Liver (tissue), 9 donors: ENCODE results near the gene PODXL2. TPM values are rescaled to one million over a fixed set of nuclear protein-coding genes. Genes with fewer than 3 reads are reported as not detected.

ENCODE experiments used
- DNase-seq: peaks from one replicate; pipeline ENCODE4 v3.0.0-alpha.2; 2017; ENCODE audit warnings: low spot score
- H3K27ac ChIP-seq, 2 donors: one replicate each; pipeline ENCODE4 v1.7.0; 2013; ENCODE audit warnings: inconsistent platforms in 2 of 2, low read length in 2 of 2, control low read depth in 1 of 2, low read depth in 1 of 2, mild to moderate bottlenecking in 1 of 2
- H3K27me3 ChIP-seq, 4 donors: one replicate each; pipeline versions ENCODE4 v1.6.1 to v1.7.0; 2013; ENCODE audit warnings: low read length in 3 of 4, inconsistent platforms in 1 of 4, mild to moderate bottlenecking in 1 of 4, moderate library complexity in 1 of 4; ENCODE audit not compliant: control insufficient read depth in 4 of 4, insufficient read depth in 4 of 4
- H3K36me3 ChIP-seq, 4 donors: one replicate each; pipeline versions ENCODE4 v1.6.1 to v1.7.0; 2013; ENCODE audit warnings: low read length in 3 of 4, mild to moderate bottlenecking in 3 of 4, low read depth in 1 of 4, moderate library complexity in 1 of 4; ENCODE audit not compliant: control insufficient read depth in 4 of 4, insufficient read depth in 3 of 4
- H3K4me1 ChIP-seq, 4 donors: one replicate each; pipeline versions ENCODE4 v1.6.1 to v1.7.0; 2013; ENCODE audit warnings: low read length in 3 of 4, mild to moderate bottlenecking in 3 of 4, moderate library complexity in 1 of 4; ENCODE audit not compliant: control insufficient read depth in 4 of 4, insufficient read depth in 4 of 4
- H3K4me3 ChIP-seq, 3 donors: one replicate each; pipeline versions ENCODE4 v1.6.1 to v1.7.0; 2013; ENCODE audit warnings: low read length in 3 of 3, control low read depth in 1 of 3, low read depth in 1 of 3, mild to moderate bottlenecking in 1 of 3
- H3K9ac ChIP-seq, 2 donors: one replicate each; pipeline ENCODE4 v1.7.0; 2013; ENCODE audit warnings: low read length in 2 of 2, mild to moderate bottlenecking in 2 of 2, moderate library complexity in 2 of 2, control low read depth in 1 of 2, low read depth in 1 of 2
- H3K9me3 ChIP-seq, 4 donors: one replicate each; pipeline versions ENCODE4 v1.6.1 to v1.7.0; 2013; ENCODE audit warnings: low read length in 3 of 4; ENCODE audit not compliant: control insufficient read depth in 4 of 4
- ATF3 ChIP-seq: IDR thresholded peaks from 2 replicates; pipeline ENCODE4 v1.6.1; 2016; ENCODE audit warnings: antibody characterized with exemption
- CTCF ChIP-seq: fragments of 150-350 bp; IDR thresholded peaks from 2 replicates; pipeline ENCODE4 v1.5.1; 2017; ENCODE audit warnings: improper control_type of control experiment, low read depth, low read length; ENCODE audit not compliant: missing input control
- EGR1 ChIP-seq, 2 donors: IDR thresholded peaks; 2 replicates each; pipeline ENCODE4 v1.6.1; 2016 to 2018; ENCODE audit warnings: antibody characterized with exemption in 2 of 2, low read depth in 2 of 2
- FOXA2 ChIP-seq: IDR thresholded peaks from 2 replicates; pipeline ENCODE4 v1.6.1; 2016; ENCODE audit warnings: antibody characterized with exemption
- HNF4G ChIP-seq: IDR thresholded peaks from 2 replicates; pipeline ENCODE4 v1.6.1; 2016; ENCODE audit warnings: antibody characterized with exemption
- MAX ChIP-seq: IDR thresholded peaks from 2 replicates; pipeline ENCODE4 v1.6.1; 2016; ENCODE audit warnings: antibody characterized with exemption
- NR2F2 ChIP-seq: IDR thresholded peaks from 2 replicates; pipeline ENCODE4 v1.6.1; 2016; ENCODE audit warnings: antibody characterized with exemption
- RAD21 ChIP-seq, 2 donors: IDR thresholded peaks; 2 replicates each; pipeline ENCODE4 v1.6.1; 2016; ENCODE audit warnings: antibody characterized with exemption in 2 of 2, mild to moderate bottlenecking in 2 of 2
- REST ChIP-seq: IDR thresholded peaks from 2 replicates; pipeline ENCODE4 v1.6.1; 2016; ENCODE audit warnings: antibody characterized with exemption, mild to moderate bottlenecking
- TAF1 ChIP-seq: conservative IDR thresholded peaks from 2 replicates; pipeline ENCODE4 v1.6.1; 2016; ENCODE audit warnings: antibody characterized with exemption, mild to moderate bottlenecking
- WGBS: extraction: QIAGEN DNeasy Blood & Tissue Kit; methylation state at CpG from one replicate; pipeline ENCODE4 v1.1.7; 2013; 5-methylcytosine and 5-hydroxymethylcytosine counted together
- polyA plus RNA-seq, 2 donors: library from polyadenylated mRNA; stranded (reverse) in 1 of 2; unstranded in 1 of 2; fragments of 200-250 nt in 1 of 2; fragments of >200 nt in 1 of 2; fragmentation: Nextera tagmentation in 1 of 2; extraction: Ambion mirVana in 1 of 2; gene quantifications; one replicate each; pipeline versions ENCODE4 v1.2.1 to v1.2.3, GENCODE V29; 2013 to 2015
- total RNA-seq, 2 donors: library from RNA; depleted of rRNA; stranded (reverse); fragments of >200 nt; gene quantifications; one replicate each; pipeline ENCODE4 v1.2.3, GENCODE V29; 2014
- donor health status: healthy.
- donor health status: healthy.
- donor health status: healthy.
- donor health status: healthy.
- donor health status: healthy.

Gene PODXL2
- total and polyA plus RNA-seq, 4 donors: 0.47 to 1.4 (median 0.88) TPM

GRCh38 chr3:127698286-127698685 is 69.3 kb downstream of the PODXL2 start:
- H3K36me3 ChIP-seq: peaks cover 0 to 5% (median 3%) of the 10 kb centered on the region in 4 donors
- peak overlapping the region; percentile 80 to 87 for H3K27ac ChIP-seq
- H3K4me1 ChIP-seq: peaks cover 11 to 59% (median 50%) of the 10 kb centered on the region in 4 donors
- no peak overlapping the region for H3K4me3 ChIP-seq
- H3K9me3 ChIP-seq: no peaks in the 10 kb centered on the region
- TF ChIP-seq FOXA2 (no peak), CTCF (no peak), EGR1 (IDR thresholded peaks at IDR 0.05; ENCODE audit: low read depth in 2 of 2) (no peak), REST (no peak), NR2F2 (no peak), MAX (no peak), ATF3 (no peak), TAF1 (no peak)
- no peak for DNase-seq
- 85% methylated on average over 3 of the region's 3 CpGs for WGBS
- H3K9ac ChIP-seq: no peak overlapping the region
- H3K27me3 ChIP-seq: no peaks in the 10 kb centered on the region

GRCh38 chr3:127698691-127699415 is 69.9 kb downstream of the PODXL2 start:
- DNase-seq: no peak
- Histone ChIP-seq H3K9me3 (no peaks in the 10 kb centered on the region), H3K9ac (no peak overlapping the region), H3K27me3 (no peaks in the 10 kb centered on the region), H3K27ac (peak overlapping the region in 1 of 2 donors; percentile 80), H3K4me3 (no peak overlapping the region), H3K36me3 (peaks cover 0 to 2% (median 0%) of the 10 kb centered on the region in 4 donors), H3K4me1 (peaks cover 11 to 59% (median 51%) of the 10 kb centered on the region in 4 donors)
- 78% methylated on average over 6 of the region's 6 CpGs for WGBS
- TF ChIP-seq HNF4G (no peak), RAD21 (IDR thresholded peaks at IDR 0.05) (no peak), TAF1 (no peak)
